Chondrocyte (in vitro differentiated cells): Measurements from ENCODE around the gene PARD3B. TPM values are rescaled to one million over a fixed set of nuclear protein-coding genes. Genes with fewer than 3 reads are reported as not detected.

Experiments used
- DNase-seq: peaks from one replicate; pipeline ENCODE4 v3.0.0; 2021; ENCODE audit warnings: mixed read lengths, low spot score
- H3K27ac Mint-ChIP-seq: one replicate; pipeline ENCODE4 v1.8.0; 2021; ENCODE audit warnings: mild to moderate bottlenecking, moderate library complexity, mixed read lengths; ENCODE audit not compliant: unreplicated experiment
- H3K27me3 Mint-ChIP-seq: 2 replicates; pipeline ENCODE4 v1.8.0; 2021; ENCODE audit warnings: low read depth, mixed read lengths
- H3K36me3 Mint-ChIP-seq: 2 replicates; pipeline ENCODE4 v1.8.0; 2021; ENCODE audit warnings: low read depth, mixed read lengths
- H3K4me1 Mint-ChIP-seq: 2 replicates; pipeline ENCODE4 v1.8.0; 2021; ENCODE audit warnings: low read depth, mild to moderate bottlenecking, mixed read lengths
- H3K4me3 Mint-ChIP-seq: one replicate; pipeline ENCODE4 v1.8.0; 2021; ENCODE audit warnings: mild to moderate bottlenecking, moderate library complexity, mixed read lengths; ENCODE audit not compliant: unreplicated experiment
- H3K9me3 Mint-ChIP-seq: 2 replicates; pipeline ENCODE4 v1.8.0; 2021; ENCODE audit warnings: low read depth, mixed read lengths
- total RNA-seq: library from RNA; stranded (reverse); gene quantifications from 3 replicates; pipeline ENCODE4 v1.2.1, GENCODE V29; 2021
- TF ChIP-seq, protein P1 (sequence below): fragments of 200-600 bp; sonication (generic); IDR thresholded peaks from 2 replicates; pipeline ENCODE4 v1.5.0; 2021; ENCODE audit warnings: antibody characterized with exemption, mild to moderate bottlenecking, moderate library complexity

Gene PARD3B
- total RNA-seq, 1 donor from 2014 or later, result 24.9 TPM

- peaks cover 2% of the 10 kb centered on the region for H3K36me3 Mint-ChIP-seq
- no peaks in the 10 kb centered on the region for H3K4me1 Mint-ChIP-seq
- DNase-seq, result no peak
- H3K4me3 Mint-ChIP-seq, result no peak overlapping the region
- H3K27me3 Mint-ChIP-seq, result no peaks in the 10 kb centered on the region
- H3K27ac Mint-ChIP-seq, result no peak overlapping the region
- no peaks in the 10 kb centered on the region for H3K9me3 Mint-ChIP-seq
- TF ChIP-seq, protein P1, sequence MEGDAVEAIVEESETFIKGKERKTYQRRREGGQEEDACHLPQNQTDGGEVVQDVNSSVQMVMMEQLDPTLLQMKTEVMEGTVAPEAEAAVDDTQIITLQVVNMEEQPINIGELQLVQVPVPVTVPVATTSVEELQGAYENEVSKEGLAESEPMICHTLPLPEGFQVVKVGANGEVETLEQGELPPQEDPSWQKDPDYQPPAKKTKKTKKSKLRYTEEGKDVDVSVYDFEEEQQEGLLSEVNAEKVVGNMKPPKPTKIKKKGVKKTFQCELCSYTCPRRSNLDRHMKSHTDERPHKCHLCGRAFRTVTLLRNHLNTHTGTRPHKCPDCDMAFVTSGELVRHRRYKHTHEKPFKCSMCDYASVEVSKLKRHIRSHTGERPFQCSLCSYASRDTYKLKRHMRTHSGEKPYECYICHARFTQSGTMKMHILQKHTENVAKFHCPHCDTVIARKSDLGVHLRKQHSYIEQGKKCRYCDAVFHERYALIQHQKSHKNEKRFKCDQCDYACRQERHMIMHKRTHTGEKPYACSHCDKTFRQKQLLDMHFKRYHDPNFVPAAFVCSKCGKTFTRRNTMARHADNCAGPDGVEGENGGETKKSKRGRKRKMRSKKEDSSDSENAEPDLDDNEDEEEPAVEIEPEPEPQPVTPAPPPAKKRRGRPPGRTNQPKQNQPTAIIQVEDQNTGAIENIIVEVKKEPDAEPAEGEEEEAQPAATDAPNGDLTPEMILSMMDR, result no peak
These were observed 472.1 kb downstream of the PARD3B start for GRCh38 chr2:205017381-205017780.

DNA sequence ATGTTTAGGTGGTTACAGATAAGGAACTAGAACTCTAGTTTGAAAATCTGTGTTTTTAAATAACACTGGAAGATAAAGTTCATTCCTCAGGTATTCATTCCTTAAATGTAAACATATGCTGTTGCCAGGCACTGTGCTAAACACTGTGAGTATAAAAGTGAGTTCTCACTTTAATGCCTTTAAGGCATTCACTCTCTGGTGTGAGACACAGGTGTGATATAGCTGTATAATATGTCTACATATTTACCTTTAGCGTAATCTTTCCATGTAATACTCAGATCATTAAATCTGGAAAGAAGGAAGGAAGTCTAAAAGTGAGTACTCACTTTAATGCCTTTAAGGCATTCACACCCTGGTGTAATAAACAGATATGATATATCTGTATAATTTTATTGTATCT, 472.6 kb downstream of the PARD3B start:
- H3K4me3 Mint-ChIP-seq, result no peak overlapping the region
- TF ChIP-seq, protein P1, result no peak
- H3K27ac Mint-ChIP-seq, result no peak overlapping the region
- DNase-seq, result no peak
- H3K4me1 Mint-ChIP-seq, result no peaks in the 10 kb centered on the region
- no peaks in the 10 kb centered on the region for H3K9me3 Mint-ChIP-seq
- peaks cover 2% of the 10 kb centered on the region for H3K36me3 Mint-ChIP-seq
- no peaks in the 10 kb centered on the region for H3K27me3 Mint-ChIP-seq

DNA sequence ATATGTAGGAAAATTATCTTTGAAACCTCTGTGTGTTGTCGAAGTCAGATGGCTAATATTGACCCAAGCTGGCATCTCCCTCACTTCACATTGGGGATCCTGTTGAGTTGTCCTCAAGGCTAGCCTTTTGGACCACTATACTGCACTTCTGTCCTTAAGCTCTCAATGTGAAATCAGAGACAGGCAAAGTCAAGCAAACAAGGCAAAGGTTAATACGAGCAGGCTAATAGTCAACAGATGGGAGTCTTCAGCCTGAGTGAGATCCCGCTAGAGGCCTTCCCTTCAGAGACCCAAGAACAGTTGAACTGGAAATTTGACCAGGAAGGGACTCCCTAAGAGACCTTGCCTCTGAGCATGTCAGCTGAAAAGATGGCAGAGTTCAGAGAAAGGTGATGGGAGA, 475.4 kb downstream of the PARD3B start:
- Mint-ChIP-seq H3K9me3 (no peaks in the 10 kb centered on the region), H3K4me1 (peaks cover 15% of the 10 kb centered on the region), H3K4me3 (no peak overlapping the region), H3K27me3 (no peaks in the 10 kb centered on the region), H3K36me3 (no peaks in the 10 kb centered on the region), H3K27ac (no peak overlapping the region)
- DNase-seq, result no peak
- TF ChIP-seq, protein P1, result no peak

DNA sequence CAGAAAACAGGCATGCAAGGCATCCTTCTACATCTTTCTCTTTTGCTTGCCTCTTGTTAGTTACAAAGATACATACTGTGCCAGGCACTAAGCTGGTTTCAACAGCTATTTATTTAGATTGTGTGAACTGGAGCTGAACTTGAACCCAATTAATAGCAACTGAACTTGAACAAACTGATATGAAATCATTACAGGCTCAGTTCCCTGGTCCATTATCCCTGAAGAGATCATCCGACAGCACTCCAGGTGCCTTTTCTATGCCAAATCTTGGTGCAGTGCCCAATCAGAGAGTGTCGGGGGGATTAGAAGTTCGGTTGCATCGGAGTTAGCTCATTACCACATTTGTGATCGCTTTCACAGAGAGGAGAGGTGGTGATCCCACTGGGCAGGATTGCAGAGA, 477.6 kb downstream of the PARD3B start:
- no peak overlapping the region for H3K4me3 Mint-ChIP-seq
- H3K36me3 Mint-ChIP-seq, result no peaks in the 10 kb centered on the region
- no peak for DNase-seq
- H3K4me1 Mint-ChIP-seq, result peaks cover 20% of the 10 kb centered on the region
- H3K27ac Mint-ChIP-seq, result no peak overlapping the region
- TF ChIP-seq, protein P1, result no peak
- H3K9me3 Mint-ChIP-seq, result no peaks in the 10 kb centered on the region
- no peaks in the 10 kb centered on the region for H3K27me3 Mint-ChIP-seq

GRCh38 chr2:205024822-205025518, 479.7 kb downstream of the PARD3B start:
- H3K4me3 Mint-ChIP-seq, result peak overlapping the region; percentile 54
- H3K27ac Mint-ChIP-seq, result peak overlapping the region; percentile 93
- TF ChIP-seq, protein P1, result no peak
- no peaks in the 10 kb centered on the region for H3K27me3 Mint-ChIP-seq
- DNase-seq, result no peak
- H3K36me3 Mint-ChIP-seq, result no peaks in the 10 kb centered on the region
- no peaks in the 10 kb centered on the region for H3K9me3 Mint-ChIP-seq
- H3K4me1 Mint-ChIP-seq, result peaks cover 20% of the 10 kb centered on the region
